CD4-positive, alpha-beta T cell treated with Interleukin-4 for 1 hour (primary cell): ENCODE data around the gene AQP1.

Source experiments
- DNase-seq, 2 donors: peaks; one replicate each; pipeline ENCODE4 v3.0.0-alpha.2; 2020 to 2022

Gene AQP1

DNA sequence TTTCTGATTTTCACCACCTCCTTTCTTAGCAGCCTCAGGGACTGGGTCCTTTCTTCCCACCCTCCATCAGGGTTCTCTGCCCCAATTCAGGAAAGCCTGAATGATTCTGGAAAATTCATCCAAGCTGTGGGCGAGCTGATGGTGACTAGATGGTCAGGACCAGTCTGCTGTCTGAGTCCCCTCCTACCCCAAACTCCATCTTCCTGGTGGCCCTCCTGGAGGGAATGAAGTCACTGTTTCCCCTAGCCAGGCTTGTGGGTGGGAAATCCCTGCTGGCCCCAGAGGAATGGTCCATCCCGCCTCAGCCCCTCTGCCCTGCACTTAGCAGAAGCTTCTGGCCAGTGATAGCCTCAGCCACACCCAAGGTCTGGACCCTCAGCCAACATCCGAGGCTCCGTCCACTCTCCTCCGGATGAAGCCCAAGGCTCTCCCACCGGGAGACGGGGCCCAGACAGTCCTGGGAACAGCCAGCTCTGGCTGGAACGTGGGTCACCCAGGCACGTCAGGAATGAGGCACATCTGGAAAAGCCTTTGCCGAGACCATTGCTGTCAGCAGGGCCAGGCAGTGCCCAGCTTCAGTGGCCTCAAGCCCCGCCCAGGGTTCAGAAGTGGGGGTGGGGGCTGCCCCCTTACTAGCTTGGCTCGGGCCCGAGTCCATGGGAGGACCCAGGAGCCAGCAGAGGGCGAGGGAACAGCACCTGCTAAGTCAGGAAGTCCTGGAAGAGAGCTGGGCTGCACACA lies 4.0 kb upstream of the AQP1 start:
- DNase-seq = no peak

DNA sequence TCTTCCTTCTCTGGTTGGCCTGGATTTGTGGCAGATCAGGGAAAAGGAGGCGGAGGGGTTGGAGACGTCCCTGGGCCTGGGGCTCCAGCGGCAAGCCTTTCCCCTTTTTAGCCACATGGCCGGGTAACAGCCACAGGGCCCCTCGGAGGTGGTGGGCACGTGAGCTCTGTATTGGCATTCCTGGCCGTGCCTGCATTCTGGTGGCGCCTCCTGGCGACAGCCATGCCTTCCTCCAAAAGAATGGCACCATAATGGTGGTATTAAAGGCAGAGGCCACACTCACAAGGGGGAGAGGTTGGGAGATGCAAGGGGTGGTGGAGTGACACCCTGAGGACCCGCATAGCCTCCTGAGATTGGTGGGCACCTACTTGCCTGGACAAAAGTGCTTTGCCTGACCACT lies 3.0 kb upstream of the AQP1 start:
- DNase-seq = no peak

GRCh38 chr7:30909431-30909830 lies 2.2 kb upstream of the AQP1 start:
- DNase-seq = no peak

DNA sequence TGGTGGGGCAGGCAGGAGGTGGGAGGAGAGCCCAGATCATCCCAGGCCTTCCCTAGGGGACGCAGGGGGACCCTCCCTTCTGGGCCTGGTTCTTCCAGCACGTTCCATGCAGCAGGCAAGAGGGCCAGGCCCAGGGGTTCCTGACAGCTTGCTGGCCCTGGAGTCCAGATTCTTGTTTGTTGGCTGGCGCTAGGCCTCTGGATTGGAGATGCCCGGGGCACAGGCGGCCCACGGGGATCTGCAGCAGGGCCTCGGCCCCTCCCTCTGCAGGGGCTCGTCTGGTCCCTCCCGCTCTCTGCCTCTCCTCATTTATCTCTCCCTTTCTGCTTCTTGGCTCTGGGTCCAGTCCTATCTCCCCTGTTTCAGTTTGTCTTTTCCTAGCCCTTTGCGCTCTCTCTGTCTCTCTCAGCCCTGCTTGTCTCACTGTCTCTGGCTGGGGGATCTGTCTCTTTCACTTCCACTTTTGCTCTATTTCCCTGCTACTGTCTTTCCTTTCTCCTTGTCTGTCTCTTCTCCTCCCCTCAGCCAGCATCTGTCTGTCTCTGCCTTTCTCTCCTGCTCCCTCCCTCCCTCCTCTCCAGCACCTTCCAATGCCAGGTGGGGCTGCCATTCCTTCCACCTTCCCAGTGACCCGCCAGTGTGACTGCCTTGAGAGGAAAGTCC lies 1.1 kb upstream of the AQP1 start:
- no peak for DNase-seq

DNA sequence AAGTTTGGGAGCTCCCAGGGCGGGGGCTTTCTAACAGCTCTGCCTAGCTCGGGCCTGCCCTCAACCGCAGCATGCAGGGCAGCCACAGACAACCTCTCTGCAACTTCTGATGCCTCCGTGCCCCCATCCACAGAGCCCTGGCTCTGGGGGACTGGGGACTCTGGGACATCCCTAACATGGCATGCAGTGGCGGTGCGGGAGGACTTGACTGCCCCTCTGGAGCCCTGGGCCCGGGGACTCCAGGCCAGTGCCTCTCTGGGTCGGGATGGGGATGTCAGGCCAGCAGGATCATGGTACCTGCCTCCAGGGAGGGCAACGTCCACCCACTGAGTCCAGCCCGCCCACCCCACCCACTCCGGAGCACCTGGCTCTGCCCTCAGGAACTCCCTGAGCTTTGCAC lies 520 bp upstream of the AQP1 start:
- no peak for DNase-seq

GRCh38 chr7:30912021-30912730 lies 523 bp downstream of the AQP1 start:
- no peak for DNase-seq

GRCh38 chr7:30912731-30912985 lies 1.0 kb downstream of the AQP1 start:
- DNase-seq = no peak

GRCh38 chr7:30912986-30913811 lies 1.5 kb downstream of the AQP1 start:
- no peak for DNase-seq

- no peak for DNase-seq
Observed at GRCh38 chr7:30913821-30914515, 2.3 kb downstream of the AQP1 start.

GRCh38 chr7:30914596-30914995 lies 2.9 kb downstream of the AQP1 start:
- no peak for DNase-seq

DNA sequence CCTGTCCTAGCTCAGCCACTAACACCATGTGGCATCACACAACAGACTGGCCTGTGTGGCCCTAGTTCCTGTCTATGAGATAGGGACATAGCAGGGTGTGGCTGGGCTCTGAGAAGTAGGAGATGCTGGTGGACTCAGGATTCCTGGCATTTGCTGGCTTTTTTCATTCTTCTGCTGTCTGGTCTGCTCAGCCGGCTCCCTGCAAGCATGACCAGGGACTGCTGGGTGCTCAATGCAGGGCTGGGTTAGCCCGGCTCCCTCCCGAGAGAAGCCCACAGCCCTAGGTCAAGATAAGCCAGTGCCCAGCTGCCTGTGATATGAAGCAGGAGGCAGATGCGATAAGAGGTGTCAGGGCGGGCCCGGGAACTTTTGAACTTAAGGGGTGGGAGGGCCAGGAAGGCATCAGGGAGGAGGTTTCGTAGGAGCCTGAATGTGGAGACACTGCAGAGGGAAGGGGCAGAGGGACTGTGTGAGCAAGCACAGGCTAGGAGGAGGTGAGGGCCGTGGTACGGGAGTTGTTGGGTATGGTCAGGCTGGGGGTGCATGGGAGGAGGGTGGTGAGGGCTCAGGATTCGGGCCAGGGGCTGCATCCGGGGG lies 3.5 kb downstream of the AQP1 start:
- no peak for DNase-seq

DNA sequence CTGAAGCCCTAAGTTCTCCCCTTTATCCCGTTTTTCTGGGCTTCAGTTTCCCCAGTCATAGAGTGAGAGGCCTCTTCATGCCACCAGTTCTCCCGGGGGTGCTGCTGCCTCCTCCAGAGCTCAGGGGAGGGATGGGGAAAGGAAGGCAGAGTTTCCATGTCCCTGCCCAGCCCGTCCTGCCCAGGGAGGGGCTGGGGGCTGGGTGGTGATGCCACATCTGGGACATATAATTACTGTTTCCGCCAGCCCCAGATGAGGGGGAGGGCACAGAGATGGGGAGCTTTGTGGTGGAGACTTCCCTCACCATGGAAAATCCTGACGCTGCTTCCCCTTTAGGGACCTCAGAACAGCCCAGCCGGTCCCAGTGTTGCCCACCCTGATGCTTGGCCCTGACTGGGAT lies 4.1 kb downstream of the AQP1 start:
- no peak for DNase-seq

DNA sequence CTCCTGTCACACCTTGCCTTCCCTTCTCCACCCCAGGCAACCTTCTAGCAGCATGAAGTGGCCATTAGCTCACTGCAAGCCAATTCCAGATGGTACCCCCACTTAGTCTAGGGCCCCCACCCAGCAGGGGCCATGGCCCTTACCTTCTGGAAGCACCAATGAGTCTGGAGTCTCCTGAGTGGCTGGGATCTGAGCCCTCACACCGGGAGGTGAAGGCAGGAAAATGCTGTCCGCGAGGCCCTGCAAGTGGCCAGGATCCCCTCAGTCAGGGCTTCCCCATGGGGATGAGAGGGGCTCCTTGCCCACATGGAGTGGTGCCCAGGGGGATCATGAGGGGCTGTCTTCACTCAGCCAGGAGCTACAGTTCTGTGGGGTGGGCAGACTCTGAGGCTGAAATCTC lies 4.6 kb downstream of the AQP1 start:
- no peak for DNase-seq

GRCh38 chr7:30916767-30917166 lies 5.1 kb downstream of the AQP1 start:
- no peak for DNase-seq

- no peak for DNase-seq
Observed at GRCh38 chr7:30917216-30917893, 5.7 kb downstream of the AQP1 start.

GRCh38 chr7:30918676-30919075 lies 7.0 kb downstream of the AQP1 start:
- no peak for DNase-seq

DNA sequence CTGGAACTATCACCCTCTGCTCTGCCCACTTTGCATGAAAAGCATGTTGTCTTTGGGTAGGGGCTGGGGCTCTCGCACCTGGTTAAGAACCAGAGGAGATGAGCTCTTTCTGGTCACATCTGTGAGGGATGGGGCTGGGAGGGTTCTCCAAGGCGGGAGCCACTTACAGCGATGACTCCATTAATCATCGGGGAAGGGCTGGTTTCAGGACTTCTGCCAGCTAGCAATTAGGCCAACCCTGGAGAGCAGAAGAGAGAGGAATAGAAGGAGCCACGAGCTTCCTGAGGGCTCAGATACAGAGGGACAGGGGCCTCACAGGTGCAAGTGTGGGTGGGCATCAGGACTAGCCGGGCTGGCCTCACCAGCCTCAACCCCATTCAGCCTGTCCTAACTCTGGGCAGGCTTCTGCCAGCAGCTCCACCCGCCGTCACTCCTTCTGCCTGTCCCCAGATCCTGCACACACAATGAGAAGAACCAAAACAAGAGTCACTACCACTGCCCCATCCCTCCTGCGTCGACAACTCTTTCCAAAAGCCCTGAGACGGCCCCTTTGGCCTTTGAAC lies 8.4 kb downstream of the AQP1 start:
- DNase-seq = no peak

GRCh38 chr7:30920584-30921539 lies 9.2 kb downstream of the AQP1 start:
- DNase-seq = peak in 1 of 2 donors; percentile 9

- peak in 1 of 2 donors; percentile 10 for DNase-seq
Observed at GRCh38 chr7:30921540-30922401, 10.1 kb downstream of the AQP1 start.
